ENCODE data around the gene STK32B.

STK32B gene

GRCh38 chr4:5019274-5019673 is 32.0 kb upstream of the STK32B start, which contains the start of gene CYTL1:
CYTL1 (minus strand) TSS chr4:5019458; CDS start chr4:5019445, 13 bp downstream.
- DNase-seq (ENCODE audit: extremely low read depth, low read depth) = no peak
- H3K4me3 ChIP-seq (replicated peaks; ENCODE audit: low read depth, low read length) = no peak within 1 kb of the TSS
- no peak for TF ChIP-seq CTCF (IDR thresholded peaks at IDR 0.05; ENCODE audit: low read depth, low read length, missing control alignments)

GRCh38 chr4:5019796-5020195 is 31.5 kb upstream of the STK32B start:
- no peak overlapping the region for H3K4me3 ChIP-seq (replicated peaks; ENCODE audit: low read depth, low read length)
- DNase-seq (ENCODE audit: extremely low read depth, low read depth) = no peak
- no peak for TF ChIP-seq CTCF (IDR thresholded peaks at IDR 0.05; ENCODE audit: low read depth, low read length, missing control alignments)

GRCh38 chr4:5020341-5020740 is 30.9 kb upstream of the STK32B start:
- no peak for TF ChIP-seq CTCF (IDR thresholded peaks at IDR 0.05; ENCODE audit: low read depth, low read length, missing control alignments)
- DNase-seq (ENCODE audit: extremely low read depth, low read depth) = no peak
- no peak overlapping the region for H3K4me3 ChIP-seq (replicated peaks; ENCODE audit: low read depth, low read length)

GRCh38 chr4:5021546-5021945 is 29.7 kb upstream of the STK32B start:
- no peak for DNase-seq (ENCODE audit: extremely low read depth, low read depth)
- H3K4me3 ChIP-seq (replicated peaks; ENCODE audit: low read depth, low read length) = no peak overlapping the region
- no peak for TF ChIP-seq CTCF (IDR thresholded peaks at IDR 0.05; ENCODE audit: low read depth, low read length, missing control alignments)

- TF ChIP-seq CTCF (IDR thresholded peaks at IDR 0.05; ENCODE audit: low read depth, low read length, missing control alignments) = no peak
- no peak for DNase-seq (ENCODE audit: extremely low read depth, low read depth)
- H3K4me3 ChIP-seq (replicated peaks; ENCODE audit: low read depth, low read length) = no peak overlapping the region
Observed at GRCh38 chr4:5024673-5025072, 26.6 kb upstream of the STK32B start.

GRCh38 chr4:5026371-5026770 is 24.9 kb upstream of the STK32B start:
- TF ChIP-seq CTCF (IDR thresholded peaks at IDR 0.05; ENCODE audit: low read depth, low read length, missing control alignments) = no peak
- no peak for DNase-seq (ENCODE audit: extremely low read depth, low read depth)
- no peak overlapping the region for H3K4me3 ChIP-seq (replicated peaks; ENCODE audit: low read depth, low read length)

GRCh38 chr4:5027346-5027745 is 23.9 kb upstream of the STK32B start:
- DNase-seq (ENCODE audit: extremely low read depth, low read depth) = no peak
- no peak for TF ChIP-seq CTCF (IDR thresholded peaks at IDR 0.05; ENCODE audit: low read depth, low read length, missing control alignments)
- no peak overlapping the region for H3K4me3 ChIP-seq (replicated peaks; ENCODE audit: low read depth, low read length)
